Activated CD4-positive, alpha-beta memory T cell treated with anti-CD3 and anti-CD28 coated beads, Interleukin-2, amount 10 ng/mL, durations not matched to agents 7 days and 5 days (primary cell): ENCODE results near the gene ALOX15B. TPM values are rescaled to one million over a fixed set of nuclear protein-coding genes. Genes with fewer than 3 reads are reported as not detected.

Source experiments
- CTCF ChIA-PET: fragments of 350-600 bp; sonication (Branson Sonifier 250); formaldehyde crosslinking; loops from one replicate; lab custom pipeline; 2021; ENCODE audit warnings: antibody characterized with exemption, inconsistent platforms; lab: Charles Lee
- POLR2A ChIA-PET: fragments of 350-600 bp; sonication (Branson Sonifier 250); formaldehyde crosslinking; loops from one replicate; lab custom pipeline; 2021; ENCODE audit warnings: antibody characterized with exemption; lab: Charles Lee
- DNase-seq: peaks from one replicate; pipeline ENCODE4 v3.0.0-alpha.2; 2020
- H3K27ac Mint-ChIP-seq: one replicate; pipeline ENCODE4 v1.8.0; 2021; ENCODE audit warnings: mild to moderate bottlenecking, mixed read lengths
- H3K27me3 Mint-ChIP-seq: one replicate; pipeline ENCODE4 v1.8.0; 2021; ENCODE audit warnings: mixed read lengths
- H3K36me3 Mint-ChIP-seq: one replicate; pipeline ENCODE4 v1.8.0; 2021; ENCODE audit warnings: low read depth, mixed read lengths
- H3K4me1 Mint-ChIP-seq: one replicate; pipeline ENCODE4 v1.8.0; 2021; ENCODE audit warnings: mixed read lengths
- H3K4me3 Mint-ChIP-seq: one replicate; pipeline ENCODE4 v1.8.0; 2021; ENCODE audit warnings: mild to moderate bottlenecking, mixed read lengths
- H3K9me3 Mint-ChIP-seq: one replicate; pipeline ENCODE4 v1.8.0; 2021; ENCODE audit warnings: mixed read lengths
- total RNA-seq, 2 experiments: library from RNA; stranded (reverse); gene quantifications; one replicate each; pipeline ENCODE4 v1.2.3, GENCODE V29; 2021

The ALOX15B gene
- total RNA-seq, 2 experiments from 2014 or later, result not detected

DNA sequence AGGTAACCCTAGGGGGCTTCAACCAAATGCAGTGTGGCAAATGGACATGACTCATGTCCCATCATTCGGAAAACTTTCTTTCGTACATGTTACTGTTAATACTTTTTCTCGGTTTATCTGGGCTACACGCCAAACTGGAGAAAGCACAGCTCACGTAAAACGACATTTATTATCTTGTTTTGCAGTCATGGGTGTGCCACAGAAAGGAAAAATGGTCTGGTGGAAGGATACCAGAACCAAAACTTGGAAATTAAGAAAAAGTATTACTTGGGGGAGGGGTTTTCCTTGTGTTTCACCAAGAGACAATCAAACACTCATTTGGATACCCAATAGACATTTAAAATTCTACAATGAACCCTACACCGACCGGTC, 23.6 kb downstream of the ALOX15B start:
- no peaks in the 10 kb centered on the region for H3K9me3 Mint-ChIP-seq
- no peak for DNase-seq
- ChIA-PET POLR2A (interaction anchor here (1.3 kb wide), 1 partner anchor 14 kb away, joined by 3 read pairs; no protein-coding TSS in a partner anchor), CTCF (interaction anchor here (1.0 to 8.6 kb wide), 10 partner anchors 11 to 72 kb away, joined by 3 to 149 read pairs (median 12); partner anchors contain the start of gene ALOXE3)
- H3K4me3 Mint-ChIP-seq, result no peak overlapping the region
- peaks cover 5% of the 10 kb centered on the region for H3K4me1 Mint-ChIP-seq
- H3K27me3 Mint-ChIP-seq, result peaks cover 63% of the 10 kb centered on the region
- H3K36me3 Mint-ChIP-seq, result no peaks in the 10 kb centered on the region
- no peak overlapping the region for H3K27ac Mint-ChIP-seq

DNA sequence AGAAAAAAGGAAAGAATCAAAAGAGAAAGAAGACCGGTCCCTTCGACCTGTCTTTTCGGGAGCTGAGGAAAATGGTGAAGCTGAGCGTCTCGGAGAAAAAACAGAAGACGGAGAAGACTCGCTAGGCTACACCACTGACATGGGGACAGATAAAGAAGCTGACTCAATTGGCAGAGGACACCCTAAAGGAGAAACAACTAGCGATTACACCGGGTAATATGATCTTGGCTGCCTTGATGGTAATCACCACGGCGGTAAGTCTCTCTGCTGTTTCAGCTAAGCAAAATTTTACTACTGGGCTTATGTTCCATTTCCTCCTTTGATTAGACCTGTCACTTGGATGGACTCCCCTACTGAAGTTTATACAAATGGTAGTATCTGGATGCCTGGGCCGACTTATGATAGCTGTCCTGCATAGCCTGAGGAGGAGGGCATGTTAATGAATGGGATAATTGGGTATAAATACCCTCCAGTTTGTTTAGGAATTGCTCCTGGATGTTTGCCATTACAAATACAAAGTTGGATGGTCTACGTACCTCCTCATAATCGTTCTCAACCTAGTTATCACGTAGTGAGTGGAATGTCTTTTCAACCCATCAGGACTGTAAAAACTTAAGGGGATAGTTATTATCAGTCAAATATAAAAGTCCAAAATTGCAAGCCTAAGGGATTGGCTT, 24.1 kb downstream of the ALOX15B start:
- Mint-ChIP-seq H3K36me3 (no peaks in the 10 kb centered on the region), H3K9me3 (no peaks in the 10 kb centered on the region), H3K4me3 (no peak overlapping the region), H3K27ac (no peak overlapping the region), H3K27me3 (peaks cover 63% of the 10 kb centered on the region), H3K4me1 (peaks cover 3% of the 10 kb centered on the region)
- DNase-seq, result no peak
- ChIA-PET CTCF (interaction anchor here (1.0 to 8.6 kb wide), 6 partner anchors 10 to 56 kb away, joined by 3 to 149 read pairs (median 23); partner anchors contain the start of gene ALOXE3), POLR2A (no interaction called here)

DNA sequence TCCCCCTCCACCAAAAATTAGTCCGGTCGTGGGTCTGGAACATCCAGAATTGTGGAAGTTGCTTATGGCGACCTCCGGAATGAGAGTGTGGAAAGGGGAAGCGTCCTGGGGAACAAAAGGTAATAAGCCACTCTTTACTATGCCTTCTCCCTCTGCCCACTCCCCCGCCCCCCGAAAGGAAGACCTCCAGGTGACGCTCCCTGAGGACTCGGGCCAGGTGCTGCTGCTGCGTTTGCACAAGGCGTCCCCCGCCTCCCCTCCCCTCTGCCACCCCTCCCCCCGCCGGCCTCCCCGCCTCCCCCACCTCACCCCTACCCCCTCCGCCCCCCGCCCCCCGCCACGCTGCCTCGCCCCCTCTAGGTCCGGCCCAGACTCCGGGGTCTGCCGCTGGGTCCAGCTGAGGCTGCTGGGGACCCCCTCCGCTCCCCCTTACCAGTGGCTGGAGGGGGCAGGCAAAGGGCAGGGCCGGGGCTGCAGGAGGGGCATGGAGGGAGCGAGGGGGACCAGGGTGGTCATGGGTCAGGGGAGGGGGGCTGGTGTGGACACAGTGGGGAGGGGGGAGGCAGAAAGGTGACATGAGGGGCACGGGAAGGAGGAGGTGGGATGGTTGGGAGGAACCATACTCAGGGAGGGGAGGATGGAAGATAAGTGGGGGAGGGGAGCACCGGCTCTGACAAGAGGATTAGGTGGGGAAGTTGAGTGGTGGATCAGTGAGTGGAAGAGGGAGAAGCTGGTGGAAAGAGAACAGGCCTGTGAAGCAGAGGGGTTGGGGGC, 25.1 kb downstream of the ALOX15B start:
- CTCF ChIA-PET, result interaction anchor here (7.4 kb wide), 1 partner anchor 46 kb away, joined by 64 read pairs; no protein-coding TSS in a partner anchor
- H3K9me3 Mint-ChIP-seq, result no peaks in the 10 kb centered on the region
- POLR2A ChIA-PET, result no interaction called here
- H3K27ac Mint-ChIP-seq, result no peak overlapping the region
- no peaks in the 10 kb centered on the region for H3K36me3 Mint-ChIP-seq
- peaks cover 62% of the 10 kb centered on the region for H3K27me3 Mint-ChIP-seq
- no peaks in the 10 kb centered on the region for H3K4me1 Mint-ChIP-seq
- no peak overlapping the region for H3K4me3 Mint-ChIP-seq
- DNase-seq, result no peak

DNA sequence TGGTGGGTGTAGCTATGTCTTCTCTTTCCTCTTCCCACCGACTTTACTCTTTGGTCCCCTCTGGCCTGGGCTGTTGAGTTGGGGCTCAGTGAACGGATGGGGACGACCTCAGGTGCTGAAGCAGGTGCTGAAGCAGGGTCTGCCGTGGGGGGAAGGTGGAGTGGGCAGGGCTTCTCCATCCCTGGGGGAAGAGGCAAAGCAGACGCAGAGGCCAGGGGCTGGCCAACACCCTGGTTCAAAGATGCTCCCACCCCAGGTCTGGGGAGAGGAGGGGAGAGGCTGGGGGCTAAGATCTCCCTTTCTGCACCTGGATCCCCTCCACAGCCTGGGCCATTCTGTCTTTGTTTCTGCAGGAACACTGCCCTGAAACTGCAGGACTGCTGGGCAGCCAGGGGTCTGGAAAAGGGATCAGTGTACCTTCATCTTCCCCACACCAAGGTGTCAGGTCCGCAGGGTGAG, 25.7 kb downstream of the ALOX15B start:
- peaks cover 59% of the 10 kb centered on the region for H3K27me3 Mint-ChIP-seq
- no peak overlapping the region for H3K27ac Mint-ChIP-seq
- no peak overlapping the region for H3K4me3 Mint-ChIP-seq
- ChIA-PET CTCF (interaction anchor here (7.4 kb wide), 1 partner anchor 45 kb away, joined by 64 read pairs; no protein-coding TSS in a partner anchor), POLR2A (no interaction called here)
- no peaks in the 10 kb centered on the region for H3K36me3 Mint-ChIP-seq
- H3K4me1 Mint-ChIP-seq, result no peaks in the 10 kb centered on the region
- DNase-seq, result no peak
- H3K9me3 Mint-ChIP-seq, result no peaks in the 10 kb centered on the region

DNA sequence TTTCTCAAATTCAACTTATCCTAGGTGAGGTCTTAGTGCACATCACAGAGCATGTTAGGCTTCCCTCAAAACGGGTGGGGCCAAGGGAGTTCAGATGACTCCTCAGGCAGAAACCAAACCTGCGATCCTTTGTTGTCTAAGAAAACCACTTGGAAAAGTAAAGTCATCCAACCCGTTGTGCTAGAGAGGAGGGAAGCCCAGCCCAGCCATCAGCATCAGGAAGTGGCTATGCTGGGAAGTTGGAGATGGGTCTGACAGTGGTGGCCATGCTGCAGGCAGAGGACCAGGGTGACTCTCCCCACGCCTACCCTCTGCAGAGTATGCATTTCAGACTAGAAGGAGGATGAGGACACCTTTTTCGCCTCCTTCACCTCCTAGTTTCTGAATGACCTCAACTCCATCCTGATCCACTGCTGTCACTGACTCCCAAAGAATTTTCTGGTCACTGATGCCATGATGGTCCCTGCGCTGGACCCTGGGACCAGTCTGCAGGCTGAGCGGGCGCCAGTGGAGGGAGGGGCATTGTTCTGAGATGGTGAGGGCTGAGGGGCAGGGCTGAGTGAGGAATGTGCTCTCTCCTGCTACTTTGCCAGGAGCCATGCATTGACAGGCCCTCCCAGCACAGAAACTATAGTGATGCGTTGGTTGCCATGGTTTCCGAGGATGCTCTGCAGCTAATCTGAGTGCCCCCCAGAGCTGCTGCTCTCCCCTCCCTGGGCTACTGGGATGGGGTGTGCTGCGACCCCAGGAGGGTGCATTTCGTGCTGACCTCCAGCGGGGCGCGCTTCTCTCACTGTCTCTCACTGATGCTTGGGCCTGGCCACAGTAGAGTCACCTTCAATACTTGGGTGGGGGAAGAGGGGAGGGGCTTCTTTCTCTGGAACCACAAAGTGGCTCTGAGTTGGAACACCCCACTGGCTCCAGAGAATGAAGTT, 28.2 kb downstream of the ALOX15B start:
- Mint-ChIP-seq H3K4me1 (peaks cover 2% of the 10 kb centered on the region), H3K4me3 (no peak overlapping the region), H3K9me3 (no peaks in the 10 kb centered on the region), H3K27me3 (peaks cover 53% of the 10 kb centered on the region), H3K36me3 (no peaks in the 10 kb centered on the region), H3K27ac (no peak overlapping the region)
- no peak for DNase-seq
- CTCF ChIA-PET, result interaction anchor here (1.2 kb wide), 1 partner anchor 10 kb away, joined by 3 read pairs; no protein-coding TSS in a partner anchor
- POLR2A ChIA-PET, result no interaction called here

DNA sequence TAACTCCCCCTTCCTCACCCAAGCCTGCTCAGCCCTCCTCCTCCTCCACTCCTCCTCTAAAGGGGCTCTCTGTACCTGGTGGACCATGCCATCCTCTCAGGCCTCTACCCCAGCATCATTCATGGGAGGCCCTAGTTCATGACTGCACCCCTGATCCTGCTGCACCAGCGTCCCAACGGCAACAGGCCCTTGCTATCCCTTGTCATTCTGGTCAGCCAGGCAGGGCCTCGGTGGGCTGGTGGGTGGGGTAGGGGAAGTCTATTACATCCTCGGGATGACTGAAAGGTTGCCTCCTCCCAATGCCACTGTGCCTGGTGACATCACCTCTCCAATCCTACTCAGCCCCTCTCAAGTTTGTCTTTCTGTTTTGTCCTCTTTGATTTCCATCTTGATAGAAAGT, 28.9 kb downstream of the ALOX15B start:
- POLR2A ChIA-PET, result no interaction called here
- Mint-ChIP-seq H3K4me3 (no peak overlapping the region), H3K9me3 (no peaks in the 10 kb centered on the region), H3K27ac (no peak overlapping the region), H3K36me3 (no peaks in the 10 kb centered on the region), H3K4me1 (peaks cover 7% of the 10 kb centered on the region), H3K27me3 (peaks cover 52% of the 10 kb centered on the region)
- CTCF ChIA-PET, result no interaction called here
- DNase-seq, result no peak

DNA sequence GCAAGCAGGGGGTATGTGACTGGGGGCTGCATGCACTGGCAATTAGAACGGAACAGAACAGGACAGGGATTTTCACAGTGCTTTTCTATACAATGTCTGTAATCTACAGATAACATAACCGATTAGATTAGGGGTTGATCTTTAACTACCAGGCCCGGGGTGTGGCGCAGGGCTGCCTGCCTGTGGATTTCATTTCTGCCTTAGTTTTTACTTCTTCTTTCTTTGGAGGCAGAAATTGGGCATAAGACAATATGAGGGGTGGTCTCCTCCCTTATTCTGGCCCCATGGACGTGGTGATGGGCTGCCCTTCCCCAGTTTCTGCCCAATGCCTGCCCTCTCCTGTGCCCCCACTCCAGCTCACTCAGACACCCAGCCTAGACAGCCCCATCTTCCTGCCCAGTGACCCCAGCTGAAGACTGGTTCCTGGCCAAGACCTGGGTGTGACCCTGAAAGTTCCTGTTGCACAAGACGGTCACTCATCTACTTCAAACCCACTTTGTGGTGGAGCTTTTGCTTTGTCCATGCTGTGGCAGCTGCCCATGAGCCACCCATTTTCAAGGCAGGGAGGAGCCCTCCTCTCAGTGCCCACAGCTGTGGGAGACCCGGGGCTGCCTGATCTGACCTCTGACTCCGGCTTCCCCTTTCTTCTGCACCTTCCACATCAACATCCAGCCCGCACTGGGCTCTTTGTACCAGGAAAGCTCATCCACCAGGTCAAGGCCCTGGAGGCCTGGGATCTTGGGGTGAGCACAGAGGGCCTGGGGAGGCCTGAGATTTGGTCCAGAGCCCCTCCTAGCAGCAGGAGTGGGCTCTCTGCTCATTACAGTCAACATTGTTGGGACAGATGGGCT, 30.1 kb downstream of the ALOX15B start:
- H3K27ac Mint-ChIP-seq, result no peak overlapping the region
- no peak overlapping the region for H3K4me3 Mint-ChIP-seq
- H3K4me1 Mint-ChIP-seq, result peaks cover 17% of the 10 kb centered on the region
- H3K27me3 Mint-ChIP-seq, result peaks cover 52% of the 10 kb centered on the region
- H3K9me3 Mint-ChIP-seq, result no peaks in the 10 kb centered on the region
- no peaks in the 10 kb centered on the region for H3K36me3 Mint-ChIP-seq
- no peak for DNase-seq
- ChIA-PET POLR2A (interaction anchor here (1.2 kb wide), 1 partner anchor 15 kb away, joined by 3 read pairs; no protein-coding TSS in a partner anchor), CTCF (interaction anchor here (0.6 to 8.9 kb wide), 6 partner anchors 10 to 378 kb away, joined by 3 to 149 read pairs (median 6); partner anchors contain the start of gene ALOXE3)

DNA sequence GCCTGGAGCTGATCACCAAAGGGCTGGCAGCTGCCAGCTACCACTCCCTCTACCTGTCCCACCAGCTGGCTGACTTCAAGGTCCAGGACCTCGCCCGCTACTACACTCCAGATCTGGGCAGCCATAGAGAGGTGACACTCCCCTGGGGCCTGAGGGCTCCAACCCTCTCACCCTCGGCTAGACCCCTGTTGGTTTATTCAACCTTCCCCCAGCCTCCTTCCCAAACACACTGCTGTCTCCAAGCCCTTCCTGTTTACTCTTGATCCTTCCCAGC, 30.7 kb downstream of the ALOX15B start:
- Mint-ChIP-seq H3K9me3 (no peaks in the 10 kb centered on the region), H3K36me3 (no peaks in the 10 kb centered on the region)
- CTCF ChIA-PET, result interaction anchor here (0.6 to 8.9 kb wide), 7 partner anchors 10 to 379 kb away, joined by 3 to 149 read pairs (median 4); partner anchors contain the start of gene ALOXE3

DNA sequence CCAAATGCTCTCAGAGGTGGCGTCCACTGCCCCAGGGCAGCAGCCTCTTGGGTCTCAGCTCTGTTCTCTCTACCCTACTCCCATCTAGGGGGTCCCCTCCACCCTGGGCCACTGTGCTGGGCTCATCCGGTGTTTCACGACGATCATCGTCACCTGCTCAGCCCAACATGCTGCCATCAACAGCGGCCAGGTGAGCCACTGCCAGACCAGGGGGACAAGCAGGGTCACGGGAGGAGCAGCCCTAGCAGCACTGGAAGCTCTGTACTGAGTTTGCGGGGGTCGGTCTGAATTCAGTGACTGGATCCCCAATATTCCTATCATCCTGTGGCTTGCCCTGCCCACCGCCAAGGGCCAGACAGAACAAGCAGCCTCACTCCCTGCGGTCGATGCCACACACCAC, 32.6 kb downstream of the ALOX15B start:
- no peak overlapping the region for H3K27ac Mint-ChIP-seq
- ChIA-PET CTCF (interaction anchor here (0.6 to 8.9 kb wide), 4 partner anchors 13 to 708 kb away, joined by 3 to 149 read pairs (median 13); partner anchors contain the start of gene ALOXE3), POLR2A (interaction anchor here (1.4 kb wide), 1 partner anchor 102 kb away, joined by 3 read pairs; no protein-coding TSS in a partner anchor)
- H3K27me3 Mint-ChIP-seq, result peaks cover 65% of the 10 kb centered on the region
- H3K4me3 Mint-ChIP-seq, result no peak overlapping the region
- no peaks in the 10 kb centered on the region for H3K36me3 Mint-ChIP-seq
- no peak for DNase-seq
- H3K4me1 Mint-ChIP-seq, result peaks cover 27% of the 10 kb centered on the region
- no peaks in the 10 kb centered on the region for H3K9me3 Mint-ChIP-seq

More for the DNA sequence above, 30.7 kb downstream of the ALOX15B start:
- no peak overlapping the region for H3K4me3 Mint-ChIP-seq
- no peak overlapping the region for H3K27ac Mint-ChIP-seq
- POLR2A ChIA-PET, result interaction anchor here (1.2 kb wide), 1 partner anchor 14 kb away, joined by 3 read pairs; no protein-coding TSS in a partner anchor
- DNase-seq, result no peak
- H3K4me1 Mint-ChIP-seq, result peaks cover 22% of the 10 kb centered on the region
- H3K27me3 Mint-ChIP-seq, result peaks cover 54% of the 10 kb centered on the region

DNA sequence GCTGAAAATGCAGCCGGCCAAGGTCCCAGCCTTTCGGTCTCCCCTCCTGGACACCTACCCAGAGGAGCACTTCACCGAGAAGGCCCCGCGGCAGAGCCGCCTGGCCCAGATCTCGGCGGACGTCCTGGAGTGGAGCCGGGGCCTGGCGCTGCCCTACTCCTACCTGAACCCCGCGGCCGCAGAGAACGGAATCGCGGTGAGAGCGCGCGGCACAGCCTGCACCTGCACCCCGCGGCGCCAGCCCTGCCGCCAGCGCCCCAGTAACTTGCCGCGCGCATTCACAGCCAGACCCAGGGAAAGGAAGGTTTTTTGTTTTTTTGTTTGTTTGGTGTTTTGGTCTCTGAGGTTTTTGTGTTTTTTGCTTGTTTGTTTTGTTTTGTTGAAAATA, 33.5 kb downstream of the ALOX15B start:
- Mint-ChIP-seq H3K9me3 (no peaks in the 10 kb centered on the region), H3K4me1 (peaks cover 27% of the 10 kb centered on the region), H3K36me3 (no peaks in the 10 kb centered on the region), H3K4me3 (peak overlapping the region; percentile 20), H3K27ac (no peak overlapping the region), H3K27me3 (peaks cover 66% of the 10 kb centered on the region)
- POLR2A ChIA-PET, result interaction anchor here (1.4 kb wide), 1 partner anchor 101 kb away, joined by 3 read pairs; no protein-coding TSS in a partner anchor
- CTCF ChIA-PET, result interaction anchor here (3.4 to 8.9 kb wide), 2 partner anchors 13 to 47 kb away, joined by 18 to 149 read pairs; partner anchors contain the start of gene ALOXE3
- DNase-seq, result no peak

DNA sequence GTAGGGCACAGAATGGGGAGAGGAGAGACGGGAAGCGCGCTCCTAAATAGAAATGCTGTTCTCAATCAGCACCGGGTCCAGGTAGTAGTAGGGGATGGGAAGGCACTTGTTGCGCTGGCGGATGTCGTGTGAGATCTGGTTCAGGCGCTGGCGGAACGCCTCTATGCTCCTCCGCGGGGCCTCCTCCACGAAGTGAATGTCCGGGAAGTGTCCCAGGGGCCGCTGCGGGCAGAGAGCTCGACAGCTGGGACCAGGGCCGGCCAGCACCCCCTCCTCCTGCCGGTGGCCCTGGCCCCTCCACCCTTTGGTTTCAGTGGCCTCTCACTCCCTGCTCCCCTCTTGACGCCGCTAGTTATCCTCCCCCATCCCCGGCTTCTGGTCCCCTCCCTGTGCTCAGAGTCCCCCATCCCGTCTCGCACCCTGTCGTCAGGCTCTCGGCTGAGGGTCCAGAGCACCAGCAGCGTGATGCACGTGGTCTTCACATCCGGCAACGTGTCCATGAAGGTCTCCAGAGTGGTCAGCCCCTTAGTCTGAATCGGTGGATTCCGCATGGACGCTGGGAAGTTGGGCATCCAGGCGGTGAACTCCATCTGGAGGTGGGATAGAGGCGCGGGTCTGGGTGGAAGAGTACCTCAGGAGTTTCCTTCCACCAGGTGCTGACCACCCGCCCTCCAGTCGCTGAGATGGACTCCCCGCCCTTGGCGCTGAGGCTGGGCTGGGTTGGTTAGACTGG, 34.0 kb downstream of the ALOX15B start:
- POLR2A ChIA-PET, result interaction anchor here (2.0 kb wide), 1 partner anchor 38 kb away, joined by 6 read pairs; no protein-coding TSS in a partner anchor
- DNase-seq, result peak; percentile 35
- Mint-ChIP-seq H3K9me3 (no peaks in the 10 kb centered on the region), H3K27ac (no peak overlapping the region), H3K4me1 (peaks cover 27% of the 10 kb centered on the region), H3K27me3 (peaks cover 66% of the 10 kb centered on the region), H3K36me3 (no peaks in the 10 kb centered on the region), H3K4me3 (peak overlapping the region; percentile 29)
- CTCF ChIA-PET, result interaction anchor here (0.6 to 8.9 kb wide), 21 partner anchors 10 to 808 kb away, joined by 3 to 149 read pairs (median 6); partner anchors contain the start of gene ALOXE3
